GM12878 (cell line): ENCODE results near the gene TMC2. TPM values are rescaled to one million over a fixed set of nuclear protein-coding genes. Genes with fewer than 3 reads are reported as not detected.

Experiments used
- BHLHE40 ChIP-seq, 2 experiments: fragments of 450-650 bp in 1 of 2; IDR thresholded peaks; 2 replicates each; pipeline ENCODE4 v1.6.1; 2011 to 2017; ENCODE audit warnings: low read depth in 2 of 2, borderline replicate concordance in 1 of 2, improper control_type of control experiment in 1 of 2, low read length in 1 of 2, mild to moderate bottlenecking in 1 of 2
- BRCA1 ChIP-seq: IDR thresholded peaks from 2 replicates; pipeline ENCODE4 v1.6.1; 2011; ENCODE audit warnings: low read depth, low read length, improper control_type of control experiment
- CBX3 ChIP-seq: fragments of 200-600 bp; sonication (generic); IDR thresholded peaks from 2 replicates; pipeline ENCODE4 v1.6.1; 2016; ENCODE audit warnings: low read depth, borderline replicate concordance
- EZH2 ChIP-seq: IDR thresholded peaks from 2 replicates; pipeline ENCODE4 v1.6.1; 2012; ENCODE audit warnings: low read depth, mild to moderate bottlenecking, control low read depth, inconsistent platforms, low read length, borderline replicate concordance; ENCODE audit not compliant: control insufficient read depth
- FOS ChIP-seq: IDR thresholded peaks from 3 replicates; pipeline ENCODE4 v1.6.1; 2011; ENCODE audit warnings: borderline replicate concordance; ENCODE audit not compliant: insufficient read length; ENCODE audit errors: extremely low read depth
- HCFC1 ChIP-seq: fragments of 150-350 bp; IDR thresholded peaks from 2 replicates; pipeline ENCODE4 v1.6.1; 2014; ENCODE audit warnings: low read length
- IKZF1 ChIP-seq: fragments of 450-650 bp; conservative IDR thresholded peaks from 2 replicates; pipeline ENCODE4 v1.6.1; 2017; ENCODE audit warnings: antibody characterized with exemption, mild to moderate bottlenecking
- IRF4 ChIP-seq: IDR thresholded peaks from 2 replicates; pipeline ENCODE4 v1.6.1; 2011; ENCODE audit warnings: low read depth, low read length
- JUND ChIP-seq: IDR thresholded peaks from 2 replicates; pipeline ENCODE4 v1.6.1; 2012; ENCODE audit warnings: low read depth, mild to moderate bottlenecking, low read length, improper control_type of control experiment, moderate library complexity
- KLF5 ChIP-seq: fragments of 450-650 bp; IDR thresholded peaks from 2 replicates; pipeline ENCODE4 v1.6.1; 2014; ENCODE audit warnings: mild to moderate bottlenecking; ENCODE audit not compliant: partially characterized antibody
- MTA3 ChIP-seq: IDR thresholded peaks from 2 replicates; pipeline ENCODE4 v1.6.1; 2012; ENCODE audit warnings: low read length, inconsistent platforms, borderline replicate concordance
- MYB ChIP-seq: fragments of 150-350 bp; IDR thresholded peaks from 2 replicates; pipeline ENCODE4 v1.6.1; 2014; ENCODE audit warnings: mild to moderate bottlenecking, low read depth, low read length, borderline replicate concordance
- PAX5 ChIP-seq: IDR thresholded peaks from 2 replicates; pipeline ENCODE4 v1.6.1; 2011; ENCODE audit warnings: low read depth, low read length, borderline replicate concordance
- POLR2AphosphoS2 ChIP-seq: IDR thresholded peaks from 2 replicates; pipeline ENCODE4 v1.6.1; 2011; ENCODE audit warnings: low read depth, mild to moderate bottlenecking, low read length, improper control_type of control experiment, moderate library complexity
- POU2F2 ChIP-seq: IDR thresholded peaks from 3 replicates; pipeline ENCODE4 v1.6.1; 2011; ENCODE audit warnings: low read depth, mild to moderate bottlenecking, low read length, borderline replicate concordance
- RAD21 ChIP-seq: IDR thresholded peaks from 2 replicates; pipeline ENCODE4 v1.6.1; 2011; ENCODE audit warnings: mild to moderate bottlenecking, low read depth, low read length, moderate library complexity; ENCODE audit not compliant: insufficient read depth
- SIX5 ChIP-seq: IDR thresholded peaks from 2 replicates; pipeline ENCODE4 v1.6.1; 2011; ENCODE audit warnings: mild to moderate bottlenecking, low read depth, low read length, moderate library complexity; ENCODE audit not compliant: severe bottlenecking
- SRF ChIP-seq, 2 experiments: IDR thresholded peaks; 2 replicates each; pipeline ENCODE4 v1.6.1; 2011; ENCODE audit warnings: low read depth in 2 of 2, low read length in 2 of 2, mild to moderate bottlenecking in 1 of 2, moderate library complexity in 1 of 2
- TCF3 ChIP-seq: IDR thresholded peaks from 2 replicates; pipeline ENCODE4 v1.6.1; 2012; ENCODE audit warnings: low read depth, mild to moderate bottlenecking, low read length, borderline replicate concordance; ENCODE audit not compliant: insufficient read depth
- TCF7 ChIP-seq: IDR thresholded peaks from 2 replicates; pipeline ENCODE4 v1.6.1; 2014; ENCODE audit warnings: antibody characterized with exemption, borderline replicate concordance
- ZBED1 ChIP-seq: IDR thresholded peaks from 2 replicates; pipeline ENCODE4 v1.6.1; 2016; ENCODE audit warnings: borderline replicate concordance
- ZBTB4 ChIP-seq: fragments of 450-650 bp; formaldehyde crosslinking; IDR thresholded peaks from 2 replicates; pipeline ENCODE4 v1.4.0; 2022; ENCODE audit warnings: mild to moderate bottlenecking, moderate library complexity
- ZSCAN29 ChIP-seq: fragments of 450-650 bp; IDR thresholded peaks from 2 replicates; pipeline ENCODE4 v1.6.1; 2017; ENCODE audit warnings: mild to moderate bottlenecking, moderate library complexity
- polyA plus RNA-seq, 11 experiments: library from polyadenylated mRNA; depleted of rRNA in 4 of 11; unstranded in 6 of 11; stranded (reverse) in 5 of 11; fragments of >200 nt; fragmentation: Nextera tagmentation in 4 of 11; fragmentation: Illumina TruSeq in 1 of 11; extraction: Ambion mirVana in 4 of 11; extraction: Trizol in 1 of 11; gene quantifications; 1 replicate in 1 of 11; 2 replicates in 10 of 11; pipeline versions ENCODE4 v1.2.1 to v1.2.3, GENCODE V29; 2011 to 2016; ENCODE audit warnings: inconsistent platforms in 2 of 11, missing spikeins in 2 of 11, low read depth in 1 of 11
- total RNA-seq, 4 experiments: library from RNA; depleted of rRNA in 3 of 4; stranded (reverse); fragments of >200 nt in 3 of 4; fragmentation: Illumina TruSeq in 1 of 4; extraction: Trizol in 1 of 4; gene quantifications; 2 replicates each; pipeline versions ENCODE4 v1.2.1 to v1.2.3, GENCODE V29; 2013 to 2021
- TF ChIP-seq, protein P1 (sequence below): fragments of 450-650 bp; formaldehyde crosslinking; IDR thresholded peaks from 2 replicates; pipeline ENCODE4 v1.4.0; 2020; ENCODE audit warnings: mild to moderate bottlenecking, moderate library complexity

Gene TMC2
- total and polyA plus RNA-seq, 10 of the 15 experiments (the other 5 are each of a cell fraction or from before 2014, with no cell fraction given) = 0.08 TPM; not detected in 9

DNA sequence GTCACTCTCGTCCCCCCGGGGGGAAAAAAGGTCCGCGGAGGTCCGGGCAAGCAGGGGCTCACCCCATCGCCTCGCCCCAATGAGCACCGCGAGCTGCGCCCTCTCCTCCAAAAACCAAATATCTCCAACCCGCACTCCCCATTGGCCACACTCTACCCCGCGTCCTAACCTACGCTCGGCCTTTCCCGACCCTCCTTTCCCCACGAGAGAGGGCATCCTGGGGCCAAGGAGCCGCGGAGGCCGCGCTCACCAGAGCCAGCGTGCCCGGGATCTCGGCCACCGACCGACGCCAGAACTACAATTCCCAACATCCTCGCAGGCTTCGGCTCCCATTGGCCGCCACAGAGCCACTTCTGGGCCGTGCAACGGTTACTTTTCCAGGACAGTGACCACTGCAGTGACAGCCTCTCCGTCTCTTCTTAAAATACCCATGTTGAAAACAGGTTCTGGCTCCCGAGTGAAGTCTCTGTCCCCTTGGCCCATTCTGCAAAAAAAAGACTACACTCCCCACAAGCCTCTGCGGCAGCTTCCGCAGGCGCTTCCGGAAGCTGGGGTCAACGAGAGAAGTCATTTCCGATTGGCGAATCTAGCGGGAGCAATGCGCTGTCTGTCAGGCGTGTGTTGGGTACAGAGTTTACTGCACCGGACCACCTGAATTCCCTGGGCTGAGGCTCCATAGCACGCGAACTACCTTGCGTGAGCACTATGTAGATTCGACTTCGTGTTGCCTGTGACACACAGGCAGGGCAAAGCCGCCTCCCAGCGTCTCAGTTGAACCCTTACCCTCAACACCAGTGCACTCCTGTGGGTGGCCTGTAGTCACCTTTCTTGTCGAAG, 27.5 kb upstream of the TMC2 start, which contains the start of gene ZNF343 (continued):
- TF ChIP-seq IRF4 = no peak
- TF ChIP-seq ZBTB4 (CRISPR knock-in tag) = no peak
- TF ChIP-seq BHLHE40 (IDR thresholded peaks at IDR 0.05; ENCODE audit: borderline replicate concordance in 1 of 2, low read depth in 2 of 2, low read length in 1 of 2) = peak in 1 of 2 experiments; percentile 20; a peak in 1 of 4 replicates
- TF ChIP-seq SIX5 = peak; percentile 93
- TF ChIP-seq KLF5 = no peak
- TF ChIP-seq ZBED1 = no peak
- TF ChIP-seq ZSCAN29 = no peak
- TF ChIP-seq HCFC1 = peak; percentile 90
- peak; percentile 74 for TF ChIP-seq POLR2AphosphoS2
- peak; percentile 64; the same call in 1 of the 2 replicates for TF ChIP-seq PAX5
- TF ChIP-seq FOS = no peak
- no peak for TF ChIP-seq MTA3
- TF ChIP-seq TCF3 = no peak
- TF ChIP-seq JUND = no peak
- no peak for TF ChIP-seq CBX3
- TF ChIP-seq POU2F2 = no peak
- TF ChIP-seq, protein P1, sequence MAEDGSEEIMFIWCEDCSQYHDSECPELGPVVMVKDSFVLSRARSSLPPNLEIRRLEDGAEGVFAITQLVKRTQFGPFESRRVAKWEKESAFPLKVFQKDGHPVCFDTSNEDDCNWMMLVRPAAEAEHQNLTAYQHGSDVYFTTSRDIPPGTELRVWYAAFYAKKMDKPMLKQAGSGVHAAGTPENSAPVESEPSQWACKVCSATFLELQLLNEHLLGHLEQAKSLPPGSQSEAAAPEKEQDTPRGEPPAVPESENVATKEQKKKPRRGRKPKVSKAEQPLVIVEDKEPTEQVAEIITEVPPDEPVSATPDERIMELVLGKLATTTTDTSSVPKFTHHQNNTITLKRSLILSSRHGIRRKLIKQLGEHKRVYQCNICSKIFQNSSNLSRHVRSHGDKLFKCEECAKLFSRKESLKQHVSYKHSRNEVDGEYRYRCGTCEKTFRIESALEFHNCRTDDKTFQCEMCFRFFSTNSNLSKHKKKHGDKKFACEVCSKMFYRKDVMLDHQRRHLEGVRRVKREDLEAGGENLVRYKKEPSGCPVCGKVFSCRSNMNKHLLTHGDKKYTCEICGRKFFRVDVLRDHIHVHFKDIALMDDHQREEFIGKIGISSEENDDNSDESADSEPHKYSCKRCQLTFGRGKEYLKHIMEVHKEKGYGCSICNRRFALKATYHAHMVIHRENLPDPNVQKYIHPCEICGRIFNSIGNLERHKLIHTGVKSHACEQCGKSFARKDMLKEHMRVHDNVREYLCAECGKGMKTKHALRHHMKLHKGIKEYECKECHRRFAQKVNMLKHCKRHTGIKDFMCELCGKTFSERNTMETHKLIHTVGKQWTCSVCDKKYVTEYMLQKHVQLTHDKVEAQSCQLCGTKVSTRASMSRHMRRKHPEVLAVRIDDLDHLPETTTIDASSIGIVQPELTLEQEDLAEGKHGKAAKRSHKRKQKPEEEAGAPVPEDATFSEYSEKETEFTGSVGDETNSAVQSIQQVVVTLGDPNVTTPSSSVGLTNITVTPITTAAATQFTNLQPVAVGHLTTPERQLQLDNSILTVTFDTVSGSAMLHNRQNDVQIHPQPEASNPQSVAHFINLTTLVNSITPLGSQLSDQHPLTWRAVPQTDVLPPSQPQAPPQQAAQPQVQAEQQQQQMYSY (CRISPR knock-in tag) = no peak
- TF ChIP-seq BRCA1 = no peak
- no peak for TF ChIP-seq SRF (IDR thresholded peaks at IDR 0.05; ENCODE audit: low read depth in 2 of 2, low read length in 2 of 2)
- TF ChIP-seq EZH2 = no peak
- peak; percentile 99 for TF ChIP-seq IKZF1
- no peak for TF ChIP-seq TCF7
- no peak for TF ChIP-seq RAD21
- no peak for TF ChIP-seq MYB
